K562 (cell line): ENCODE data around the gene UBE2D3. TPM values are rescaled to one million over a fixed set of nuclear protein-coding genes. Genes with fewer than 3 reads are reported as not detected.

ENCODE experiments used
- ATAC-seq: fragments of 200-7000 bp; cut with Tn5 transposase; 3 replicates; pipeline ENCODE4 v1.9.1; 2020; ENCODE audit warnings: moderate library complexity
- BruUV-seq: library from RNA; stranded (reverse); fragments of 400-500 nt; replicated peaks from 2 replicates; lab custom pipeline; 2021; lab: Mats Ljungman, UMichigan
- CTCF ChIA-PET: fragments of 300-600 bp; formaldehyde crosslinking; extraction: SDS; loops from one replicate; lab custom pipeline; 2021; ENCODE audit warnings: low intra/inter-chr PET ratio; lab: Yijun Ruan, JAX
- POLR2A ChIA-PET: fragments of 300-600, 350-650 bp; sonication (Branson Sonifier 250); formaldehyde crosslinking; extraction: SDS; loops from one replicate; lab custom pipeline; 2021; ENCODE audit warnings: antibody characterized with exemption, inconsistent platforms; lab: Yijun Ruan, JAX
- DNase-seq, 4 experiments: peaks; one replicate each; pipeline versions ENCODE4 v3.0.0 to v3.0.0-alpha.2; 2011 to 2018; ENCODE audit warnings: low spot score in 3 of 4, mixed read lengths in 3 of 4; ENCODE audit errors: extremely low read depth in 1 of 4
- FAIRE-seq: peaks from 2 replicates; lab custom pipeline; 2011; peaks lifted over from hg19 to GRCh38; lab: Jason Lieb, UNC
- H2AFZ ChIP-seq: 2 replicates; pipeline ENCODE4 v1.6.0; 2011; ENCODE audit warnings: low read depth, low read length, control low read depth, inconsistent platforms
- H3K27ac ChIP-seq: fragments of 200-600 bp; 3 replicates; pipeline ENCODE4 v1.8.0; 2011; ENCODE audit warnings: low read depth, mild to moderate bottlenecking, control low read depth, inconsistent platforms, low read length, moderate library complexity, mixed read lengths; ENCODE audit errors: extremely low read depth
- H3K27me3 ChIP-seq, 2 experiments: fragments of 300-600 bp in 1 of 2; 2 replicates in 1 of 2; 3 replicates in 1 of 2; pipeline versions ENCODE4 v1.6.0 to v1.8.0; 2011; ENCODE audit warnings: inconsistent platforms in 2 of 2, low read length in 2 of 2, mild to moderate bottlenecking in 1 of 2, mixed read lengths in 1 of 2, moderate library complexity in 1 of 2; ENCODE audit not compliant: control insufficient read depth in 2 of 2, insufficient read depth in 2 of 2
- H3K36me3 ChIP-seq: fragments of 300-600 bp; 3 replicates; pipeline ENCODE4 v1.8.0; 2011; ENCODE audit warnings: mild to moderate bottlenecking, low read length, inconsistent platforms; ENCODE audit not compliant: control insufficient read depth, insufficient read depth
- H3K4me1 ChIP-seq, 2 experiments: fragments of 200-600 bp in 1 of 2; replicated peaks in 1 of 2; 2 replicates in 1 of 2; 3 replicates in 1 of 2; pipeline versions ENCODE4 v1.5.1 to v1.8.0; 2011; ENCODE audit warnings: inconsistent platforms in 2 of 2, low read length in 2 of 2, mild to moderate bottlenecking in 1 of 2, mixed read lengths in 1 of 2, moderate library complexity in 1 of 2; ENCODE audit not compliant: control insufficient read depth in 2 of 2, insufficient read depth in 2 of 2
- H3K4me2 ChIP-seq: 2 replicates; pipeline ENCODE4 v1.6.1; 2011; ENCODE audit warnings: low read length, control low read depth, inconsistent platforms, mixed read lengths; ENCODE audit not compliant: insufficient read depth
- H3K4me3 ChIP-seq: fragments of 200-600 bp; sonication (generic), shearing (Covaris generic); 2 replicates; pipeline ENCODE4 v1.5.1; 2016; ENCODE audit warnings: control low read depth, inconsistent platforms
- H3K79me2 ChIP-seq: fragments of 200-600 bp; 3 replicates; pipeline ENCODE4 v1.8.0; 2011; ENCODE audit warnings: low read length, inconsistent platforms; ENCODE audit not compliant: control insufficient read depth, insufficient read depth
- H3K9ac ChIP-seq, 2 experiments: 2 replicates each; pipeline versions ENCODE4 v1.6.0 to v1.6.1; 2011; ENCODE audit warnings: low read depth in 2 of 2, low read length in 2 of 2, control low read depth in 1 of 2, inconsistent platforms in 1 of 2, mild to moderate bottlenecking in 1 of 2, mixed read lengths in 1 of 2; ENCODE audit not compliant: insufficient read depth in 1 of 2
- H3K9me1 ChIP-seq: one replicate; pipeline ENCODE4 v1.6.0; 2011; ENCODE audit warnings: inconsistent platforms, mild to moderate bottlenecking, low read length, moderate library complexity; ENCODE audit not compliant: control insufficient read depth, insufficient read depth
- H3K9me3 ChIP-seq: replicated peaks from 2 replicates; pipeline ENCODE4 v1.5.1; 2011; ENCODE audit warnings: low read depth, low read length, inconsistent platforms; ENCODE audit not compliant: control insufficient read depth, insufficient read depth
- H4K20me1 ChIP-seq: replicated peaks from 2 replicates; pipeline ENCODE4 v1.6.1; 2011; ENCODE audit warnings: low read length, inconsistent platforms, mixed read lengths; ENCODE audit not compliant: control insufficient read depth, insufficient read depth
- ARID1B ChIP-seq: fragments of 450-650 bp; IDR thresholded peaks from 2 replicates; pipeline ENCODE4 v1.6.1; 2016; ENCODE audit warnings: antibody characterized with exemption, mild to moderate bottlenecking, inconsistent platforms
- BRCA1 ChIP-seq, 2 experiments: fragments of 450-650 bp in 1 of 2; sonication (generic) in 1 of 2; formaldehyde crosslinking in 1 of 2; IDR thresholded peaks; 2 replicates each; pipeline versions ENCODE4 v1.5.0 to v1.6.1; 2017 to 2020; ENCODE audit warnings: mild to moderate bottlenecking in 1 of 2, missing genetic modification reagents in 1 of 2
- DPF2 ChIP-seq: fragments of 450-650 bp; IDR thresholded peaks from 2 replicates; pipeline ENCODE4 v1.6.1; 2016
- FOXA1 ChIP-seq: fragments of 450-650 bp; IDR thresholded peaks from 2 replicates; pipeline ENCODE4 v1.6.1; 2016; ENCODE audit warnings: mild to moderate bottlenecking, borderline replicate concordance
- FOXJ2 ChIP-seq: fragments of 200-800 bp; sonication (Bioruptor generic); IDR thresholded peaks from 2 replicates; pipeline ENCODE4 v1.6.1; 2016; ENCODE audit warnings: missing genetic modification characterization, missing compliant biosample characterization
- FUS ChIP-seq: fragments of 200-400 bp; formaldehyde crosslinking; optimal IDR thresholded peaks from 2 replicates; pipeline ENCODE3; 2017; ENCODE audit warnings: low read depth, low read length
- HNRNPH1 ChIP-seq: fragments of 200-400 bp; formaldehyde crosslinking; optimal IDR thresholded peaks from 2 replicates; pipeline ENCODE3; 2017; ENCODE audit warnings: low read depth, mild to moderate bottlenecking, low read length, moderate library complexity
- KLF13 ChIP-seq: fragments of 450-650 bp; IDR thresholded peaks from 2 replicates; pipeline ENCODE4 v1.6.1; 2016; ENCODE audit warnings: missing genetic modification characterization, low read depth, mild to moderate bottlenecking, missing compliant biosample characterization, moderate library complexity, borderline replicate concordance
- MAFK ChIP-seq: IDR thresholded peaks from 2 replicates; pipeline ENCODE4 v1.6.1; 2011; ENCODE audit warnings: low read length, improper control_type of control experiment
- SNRNP70 ChIP-seq: fragments of 200-400 bp; formaldehyde crosslinking; optimal IDR thresholded peaks from 2 replicates; pipeline ENCODE3; 2017; ENCODE audit warnings: low read depth, low read length
- ZBED1 ChIP-seq: IDR thresholded peaks from 2 replicates; pipeline ENCODE4 v1.6.1; 2014
- ZNF146 ChIP-seq: IDR thresholded peaks from one replicate; pipeline ENCODE4 v1.6.1; 2018; ENCODE audit warnings: missing compliant biosample characterization; ENCODE audit not compliant: unreplicated experiment
- ZNF395 ChIP-seq: fragments of 200-800 bp; sonication (Bioruptor generic); IDR thresholded peaks from 2 replicates; pipeline ENCODE4 v1.6.1; 2017; ENCODE audit warnings: missing genetic modification characterization, missing compliant biosample characterization
- ZNF766 ChIP-seq: fragments of 200-800 bp; sonication (Bioruptor generic); conservative IDR thresholded peaks from 2 replicates; pipeline ENCODE4 v1.6.1; 2016; ENCODE audit warnings: missing genetic modification characterization, missing compliant biosample characterization
- WGBS: fragments of 100-300 bp; shearing (Covaris generic); methylation state at CpG from one replicate; pipeline ENCODE4 v1.1.6; 2016; ENCODE audit warnings: low coverage, mixed read lengths; ENCODE audit not compliant: insufficient coverage; ENCODE audit errors: missing lambda C conversion rate; 5-methylcytosine and 5-hydroxymethylcytosine counted together
- in situ Hi-C: fragments of 300-500 bp; cut with MboI; formaldehyde crosslinking; loops from 4 replicates; pipeline ENCODE4 v1.15.0; 2018; ENCODE audit warnings: inconsistent platforms, mixed read lengths
- intact Hi-C: fragments of 100-400 bp; cut with micrococcal nuclease; formaldehyde crosslinking; loops from 2 replicates; pipeline ENCODE4 v1.14.2; 2022
- polyA plus RNA-seq, 8 experiments: library from polyadenylated mRNA; depleted of rRNA in 4 of 8; stranded (reverse) in 5 of 8; unstranded in 3 of 8; fragments of >200 nt; fragmentation: Nextera tagmentation in 2 of 8; fragmentation: Illumina TruSeq in 1 of 8; extraction: Ambion mirVana in 2 of 8; extraction: Trizol in 1 of 8; gene quantifications; 2 replicates each; pipeline versions ENCODE4 v1.2.1 to v1.2.3, GENCODE V29; 2011 to 2014; ENCODE audit warnings: inconsistent platforms in 1 of 8, missing spikeins in 1 of 8
- total RNA-seq, 7 experiments: library from RNA; depleted of rRNA in 6 of 7; stranded (reverse); fragments of >200 nt in 6 of 7; fragmentation: Illumina TruSeq in 2 of 7; extraction: Trizol in 2 of 7; gene quantifications; 2 replicates each; pipeline versions ENCODE4 v1.2.1 to v1.2.3, GENCODE V29; 2011 to 2021; ENCODE audit warnings: low replicate concordance in 1 of 7
- TF ChIP-seq, protein P1 (sequence below): fragments of 250-450 bp; sonication (Bioruptor Pico); IDR thresholded peaks from 2 replicates; pipeline ENCODE4 v1.8.0; 2021; ENCODE audit warnings: moderate library complexity, mild to moderate bottlenecking, inconsistent platforms
- TF ChIP-seq, protein P2 (sequence below): fragments of 450-650 bp; formaldehyde crosslinking; IDR thresholded peaks from 2 replicates; pipeline ENCODE4 v1.4.0; 2020; ENCODE audit warnings: mild to moderate bottlenecking, moderate library complexity
- TF ChIP-seq, protein P3 (sequence below): sonication (generic); IDR thresholded peaks from 2 replicates; pipeline ENCODE4 v1.6.1; 2016
- TF ChIP-seq, protein P4 (sequence below), 2 experiments: fragments of 250-450 bp in 1 of 2; fragments of 450-650 bp in 1 of 2; sonication (Bioruptor Pico) in 1 of 2; IDR thresholded peaks; 2 replicates each; pipeline versions ENCODE4 v1.6.1 to v1.8.0; 2016 to 2021; ENCODE audit warnings: mild to moderate bottlenecking in 2 of 2, moderate library complexity in 2 of 2, missing compliant biosample characterization in 1 of 2, missing genetic modification characterization in 1 of 2

Gene UBE2D3
- total and polyA plus RNA-seq, 9 of the 15 experiments (the other 6 are each of a cell fraction or from before 2014, with no cell fraction given), result 191 to 618 (median 292) TPM

DNA sequence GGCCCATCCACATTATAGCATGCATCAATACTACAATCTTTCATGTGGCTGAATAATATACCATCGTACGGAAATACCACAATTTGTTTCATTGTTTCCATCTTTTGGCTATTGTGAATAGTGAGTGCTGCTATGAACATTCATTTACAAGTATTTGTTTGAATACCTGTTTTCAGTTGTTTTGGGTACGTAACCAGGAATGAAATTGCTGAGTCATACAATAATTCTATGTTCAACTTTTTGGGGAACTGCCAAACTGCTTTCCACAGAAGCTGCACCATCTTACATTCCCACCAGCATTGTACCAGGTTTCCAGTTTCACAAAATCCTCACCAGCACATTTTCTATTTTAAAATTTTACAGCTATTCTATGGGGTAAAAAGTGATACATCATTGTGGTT lies 38.0 kb downstream of the UBE2D3 start:
- in situ Hi-C loops (no loop called here), intact Hi-C loops (no loop called here)
- ChIA-PET CTCF (no interaction called here), POLR2A (interaction anchor here (1.1 to 2.3 kb wide), 3 partner anchors 9 to 28 kb away, joined by 3 to 6 read pairs (median 4); partner anchors contain the start of gene MANBA)
- H3K36me3 ChIP-seq, result peaks cover 25% of the 10 kb centered on the region
- no peaks in the 10 kb centered on the region for H3K9me3 ChIP-seq
- H4K20me1 ChIP-seq, result no peaks in the 10 kb centered on the region
- BruUV-seq, result no TSS peak
- WGBS, result 74% methylated on average over 3 of the region's 3 CpGs
- no peak overlapping the region for H2AFZ ChIP-seq
- H3K9ac ChIP-seq, result no peak overlapping the region
- FAIRE-seq, result peak; percentile 62
- H3K27ac ChIP-seq, result peak overlapping the region; percentile 18; the same call in 1 of the 3 replicates
- H3K4me3 ChIP-seq, result no peak overlapping the region
- H3K9me1 ChIP-seq, result no peaks in the 10 kb centered on the region
- no peaks in the 10 kb centered on the region; a peak in 2 of 5 replicates for H3K4me1 ChIP-seq
- no peaks in the 10 kb centered on the region; the same call in 2 of the 3 replicates for H3K79me2 ChIP-seq
- peak; percentile 11 for ATAC-seq
- DNase-seq, result peak in 1 of 4 experiments; percentile 47
- no peak overlapping the region for H3K4me2 ChIP-seq
- H3K27me3 ChIP-seq, result no peaks in the 10 kb centered on the region
- TF ChIP-seq ARID1B (peak; percentile 38; the same call in 1 of the 2 replicates), KLF13 (tag) (no peak), SNRNP70 (no peak), ZNF395 (CRISPR knock-in tag) (no peak), BRCA1 (IDR thresholded peaks at IDR 0.05) (no peak), BRCA1 (CRISPR knock-in tag; IDR thresholded peaks at IDR 0.05) (no peak), ZBED1 (no peak), DPF2 (peak; percentile 47), HNRNPH1 (no peak), MAFK (peak; percentile 98), ZNF766 (CRISPR knock-in tag) (no peak), FOXJ2 (tag) (peak; percentile 90), FOXA1 (no peak), FUS (no peak), ZNF146 (CRISPR knock-in tag) (no peak)
- TF ChIP-seq, protein P1, sequence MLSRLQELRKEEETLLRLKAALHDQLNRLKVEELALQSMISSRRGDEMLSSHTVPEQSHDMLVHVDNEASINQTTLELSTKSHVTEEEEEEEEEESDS, result no peak
- TF ChIP-seq, protein P2, sequence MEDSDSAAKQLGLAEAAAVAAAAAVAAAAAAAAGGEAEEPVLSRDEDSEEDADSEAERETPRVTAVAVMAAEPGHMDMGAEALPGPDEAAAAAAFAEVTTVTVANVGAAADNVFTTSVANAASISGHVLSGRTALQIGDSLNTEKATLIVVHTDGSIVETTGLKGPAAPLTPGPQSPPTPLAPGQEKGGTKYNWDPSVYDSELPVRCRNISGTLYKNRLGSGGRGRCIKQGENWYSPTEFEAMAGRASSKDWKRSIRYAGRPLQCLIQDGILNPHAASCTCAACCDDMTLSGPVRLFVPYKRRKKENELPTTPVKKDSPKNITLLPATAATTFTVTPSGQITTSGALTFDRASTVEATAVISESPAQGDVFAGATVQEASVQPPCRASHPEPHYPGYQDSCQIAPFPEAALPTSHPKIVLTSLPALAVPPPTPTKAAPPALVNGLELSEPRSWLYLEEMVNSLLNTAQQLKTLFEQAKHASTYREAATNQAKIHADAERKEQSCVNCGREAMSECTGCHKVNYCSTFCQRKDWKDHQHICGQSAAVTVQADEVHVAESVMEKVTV (CRISPR knock-in tag), result no peak
- TF ChIP-seq, protein P3, sequence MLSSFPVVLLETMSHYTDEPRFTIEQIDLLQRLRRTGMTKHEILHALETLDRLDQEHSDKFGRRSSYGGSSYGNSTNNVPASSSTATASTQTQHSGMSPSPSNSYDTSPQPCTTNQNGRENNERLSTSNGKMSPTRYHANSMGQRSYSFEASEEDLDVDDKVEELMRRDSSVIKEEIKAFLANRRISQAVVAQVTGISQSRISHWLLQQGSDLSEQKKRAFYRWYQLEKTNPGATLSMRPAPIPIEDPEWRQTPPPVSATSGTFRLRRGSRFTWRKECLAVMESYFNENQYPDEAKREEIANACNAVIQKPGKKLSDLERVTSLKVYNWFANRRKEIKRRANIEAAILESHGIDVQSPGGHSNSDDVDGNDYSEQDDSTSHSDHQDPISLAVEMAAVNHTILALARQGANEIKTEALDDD, result peak; percentile 25; the same call in 1 of the 2 replicates
- TF ChIP-seq, protein P4, sequence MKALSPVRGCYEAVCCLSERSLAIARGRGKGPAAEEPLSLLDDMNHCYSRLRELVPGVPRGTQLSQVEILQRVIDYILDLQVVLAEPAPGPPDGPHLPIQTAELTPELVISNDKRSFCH (CRISPR knock-in tag; IDR thresholded peaks at IDR 0.05), result no peak
- TF ChIP-seq, protein P4 (tag; IDR thresholded peaks at IDR 0.05), result no peak
